Measurements from ENCODE around the gene ITIH5. TPM values are rescaled to one million over a fixed set of nuclear protein-coding genes. Genes with fewer than 3 reads are reported as not detected.

ITIH5 gene
- total and polyA plus RNA-seq, 2 of the 13 experiments (the other 11 are each of a cell fraction or from before 2014, with no cell fraction given), result 4.7 to 8.9 TPM

GRCh38 chr10:7544203-7544602 is 122.6 kb downstream of the ITIH5 start:
- no peak for FAIRE-seq
- BruUV-seq (replicated peaks), result no TSS peak
- Histone ChIP-seq H3K4me1 (ENCODE audit: insufficient read depth, low read length) (peaks cover 52% of the 10 kb centered on the region), H3K4me2 (ENCODE audit: low read depth, low read length) (no peak overlapping the region), H3K36me3 (replicated peaks in 1 of 2; ENCODE audit: control insufficient read depth in 1 of 2, insufficient read depth in 2 of 2, low read length in 2 of 2) (no peaks in the 10 kb centered on the region), H3K79me2 (ENCODE audit: insufficient read depth, low read length) (no peaks in the 10 kb centered on the region), H3K4me3 (replicated peaks in 1 of 3; ENCODE audit: insufficient read depth in 1 of 3, low read depth in 2 of 3, low read length in 3 of 3) (no peak overlapping the region), H2AFZ (ENCODE audit: low read length) (no peak overlapping the region), H3K27me3 (ENCODE audit: control insufficient read depth in 1 of 2, insufficient read depth in 2 of 2, low read length in 2 of 2) (no peaks in the 10 kb centered on the region), H3K9me3 (ENCODE audit: low read length) (no peaks in the 10 kb centered on the region), H3K9ac (ENCODE audit: insufficient read depth, low read depth, low read length) (no peak overlapping the region), H4K20me1 (ENCODE audit: insufficient read depth, low read length) (no peaks in the 10 kb centered on the region), H3K27ac (ENCODE audit: extremely low read length, insufficient read depth, low read length) (no peak overlapping the region)
- CTCF ChIA-PET (ENCODE audit: low intra/inter-chr PET ratio, low total read pairs), result no interaction called here
- in situ Hi-C loops (cut with HindIII; ENCODE audit: extremely low pct_ligation_motif_present, low pct_unique_long_range_greater_than_20kb), result loop anchor here (10.0 kb wide), 1 partner anchor 121 kb away; the partner anchor contains the start of gene ITIH5
- intact Hi-C loops (cut with micrococcal nuclease; ENCODE audit: unreplicated experiment), result no loop called here
- WGBS (ENCODE audit: low lambda C conversion rate), result 92% methylated on average over 6 of the region's 6 CpGs
- no peak for DNase-seq (ENCODE audit: low spot score)
- TF ChIP-seq ZNF704 (CRISPR knock-in tag; IDR thresholded peaks at IDR 0.05; ENCODE audit: borderline replicate concordance) (no peak), ZBTB7B (CRISPR knock-in tag; IDR thresholded peaks at IDR 0.05) (no peak), ZNF10 (CRISPR knock-in tag; IDR thresholded peaks at IDR 0.05; ENCODE audit: borderline replicate concordance, low read depth) (no peak), ZNF337 (CRISPR knock-in tag; IDR thresholded peaks at IDR 0.05; ENCODE audit: borderline replicate concordance, low read depth) (no peak), ZNF143 (CRISPR knock-in tag; IDR thresholded peaks at IDR 0.05) (no peak), MXD1 (CRISPR knock-in tag; IDR thresholded peaks at IDR 0.05) (no peak), ZFP36L1 (CRISPR knock-in tag; IDR thresholded peaks at IDR 0.05) (no peak)
- ATAC-seq, result no peak
- POLR2A ChIA-PET, result interaction anchor here (1.2 kb wide), 1 partner anchor 157 kb away, joined by 3 read pairs; no protein-coding TSS in a partner anchor
